HepG2 (cell line): Measurements from ENCODE around the gene MRPL51. TPM values are rescaled to one million over a fixed set of nuclear protein-coding genes. Genes with fewer than 3 reads are reported as not detected.

Experiments used
- ARID3A ChIP-seq: IDR thresholded peaks from 2 replicates; pipeline ENCODE4 v1.6.1; 2012; ENCODE audit warnings: low read depth, low read length, improper control_type of control experiment
- ATF1 ChIP-seq: IDR thresholded peaks from 2 replicates; pipeline ENCODE4 v1.6.1; 2016; ENCODE audit warnings: mild to moderate bottlenecking, control low read depth
- DNMT3B ChIP-seq: conservative IDR thresholded peaks from 2 replicates; pipeline ENCODE4 v1.6.1; 2016; ENCODE audit warnings: missing biosample characterization, control low read depth
- ELF1 ChIP-seq: sonication (generic); formaldehyde crosslinking; IDR thresholded peaks from 2 replicates; pipeline ENCODE4 v1.4.0; 2020; ENCODE audit warnings: missing genetic modification reagents
- ESRRA ChIP-seq: sonication (generic); formaldehyde crosslinking; IDR thresholded peaks from 2 replicates; pipeline ENCODE4 v1.5.1; 2020; ENCODE audit warnings: mild to moderate bottlenecking, low read depth, missing genetic modification reagents
- FOSL1 ChIP-seq: sonication (generic); formaldehyde crosslinking; IDR thresholded peaks from 2 replicates; pipeline ENCODE4 v1.9.0; 2021; ENCODE audit warnings: missing genetic modification reagents, borderline replicate concordance
- KAT2B ChIP-seq: fragments of 150-350 bp; IDR thresholded peaks from 2 replicates; pipeline ENCODE4 v1.6.1; 2014; ENCODE audit warnings: low read depth, low read length, borderline replicate concordance
- SRF ChIP-seq: IDR thresholded peaks from 2 replicates; pipeline ENCODE4 v1.6.1; 2011; ENCODE audit warnings: mild to moderate bottlenecking, low read depth, low read length, moderate library complexity
- TERF1 ChIP-seq: sonication (generic); formaldehyde crosslinking; IDR thresholded peaks from 2 replicates; pipeline ENCODE4 v1.8.0; 2022; ENCODE audit warnings: mild to moderate bottlenecking, missing genetic modification reagents, moderate library complexity
- THYN1 ChIP-seq: sonication (generic); formaldehyde crosslinking; IDR thresholded peaks from 2 replicates; pipeline ENCODE4 v1.8.1; 2023; ENCODE audit warnings: low read depth, mild to moderate bottlenecking, moderate library complexity, missing genetic modification reagents, borderline replicate concordance
- WIZ ChIP-seq: sonication (generic); formaldehyde crosslinking; IDR thresholded peaks from 2 replicates; pipeline ENCODE4 v1.5.1; 2020; ENCODE audit warnings: mild to moderate bottlenecking, missing genetic modification reagents
- ZC3H13 ChIP-seq: sonication (generic); formaldehyde crosslinking; IDR thresholded peaks from 2 replicates; pipeline ENCODE4 v1.8.1; 2023; ENCODE audit warnings: mild to moderate bottlenecking, missing genetic modification reagents, moderate library complexity
- ZNF550 ChIP-seq: sonication (generic); formaldehyde crosslinking; IDR thresholded peaks from 2 replicates; pipeline ENCODE4 v1.4.0; 2020; ENCODE audit warnings: mild to moderate bottlenecking, missing genetic modification reagents, borderline replicate concordance
- ZNF589 ChIP-seq: sonication (generic); formaldehyde crosslinking; conservative IDR thresholded peaks from 2 replicates; pipeline ENCODE4 v1.8.0; 2022; ENCODE audit warnings: mild to moderate bottlenecking, moderate library complexity, missing genetic modification reagents
- ZNF704 ChIP-seq: sonication (generic); formaldehyde crosslinking; IDR thresholded peaks from 2 replicates; pipeline ENCODE4 v1.8.1; 2023; ENCODE audit warnings: mild to moderate bottlenecking, inconsistent platforms, moderate library complexity, missing genetic modification reagents, borderline replicate concordance
- polyA plus RNA-seq, 8 experiments: library from polyadenylated mRNA; depleted of rRNA in 3 of 8; stranded (reverse) in 7 of 8; unstranded in 1 of 8; fragments of >200 nt; fragmentation: Illumina TruSeq in 4 of 8; extraction: Trizol in 4 of 8; gene quantifications; 2 replicates each; pipeline versions ENCODE4 v1.2.1 to v1.2.3, GENCODE V29; 2011 to 2016; ENCODE audit warnings: low read depth in 4 of 8, missing spikeins in 1 of 8, mixed read lengths in 1 of 8; ENCODE audit not compliant: insufficient read depth in 1 of 8
- total RNA-seq, 5 experiments: library from RNA; depleted of rRNA; stranded (reverse); fragments of >200 nt; fragmentation: Illumina TruSeq; extraction: Trizol; gene quantifications; 2 replicates each; pipeline ENCODE4 v1.2.3, GENCODE V29; 2016; ENCODE audit warnings: low read depth in 1 of 5
- TF ChIP-seq, protein P1 (sequence below), 2 experiments: sonication (generic) in 1 of 2; formaldehyde crosslinking in 1 of 2; IDR thresholded peaks; 2 replicates each; pipeline versions ENCODE4 v1.6.1 to v1.9.0; 2014 to 2022; ENCODE audit warnings: antibody characterized with exemption in 1 of 2, borderline replicate concordance in 1 of 2, inconsistent platforms in 1 of 2, low read depth in 1 of 2, missing genetic modification reagents in 1 of 2
- TF ChIP-seq, protein P2 (sequence below): sonication (generic); formaldehyde crosslinking; IDR thresholded peaks from 2 replicates; pipeline ENCODE4 v1.4.0; 2020; ENCODE audit warnings: mild to moderate bottlenecking, missing genetic modification reagents, borderline replicate concordance

MRPL51 gene
- total and polyA plus RNA-seq, 2 of the 13 experiments (the other 11 are each of a cell fraction or from before 2014, with no cell fraction given): 64.8 to 278 TPM

DNA sequence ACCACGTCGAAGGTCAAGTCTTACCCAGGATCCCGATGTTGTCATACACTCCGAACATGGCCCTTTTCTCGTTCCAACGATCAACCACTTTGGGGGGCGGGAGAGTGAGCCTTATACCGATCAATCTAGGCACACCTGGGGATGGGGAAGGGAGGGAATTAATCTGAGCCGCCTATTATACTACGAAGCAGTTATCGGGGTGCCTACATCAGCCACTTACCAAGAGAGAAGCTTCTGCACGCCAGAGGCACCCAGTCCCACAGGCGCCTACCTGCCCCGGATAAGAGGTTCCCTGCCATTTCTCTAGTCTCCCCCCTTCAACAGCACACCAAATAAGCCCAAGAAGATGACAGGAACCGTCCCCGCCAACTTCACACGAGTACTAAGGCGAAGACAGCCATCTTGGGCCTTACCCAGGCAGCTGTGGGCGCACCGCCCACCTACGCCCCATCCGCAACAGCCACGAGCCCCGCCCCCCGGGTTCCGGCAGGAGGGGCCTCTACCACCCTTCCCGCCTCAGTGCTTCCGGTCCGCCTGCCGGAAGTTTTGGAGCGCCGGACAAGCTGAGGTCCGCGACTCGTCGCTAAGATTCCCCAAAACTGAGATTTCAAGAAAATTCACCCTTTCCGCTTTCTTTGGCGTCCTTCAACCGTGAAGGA is at the start of gene MRPL51 (continued):
- TF ChIP-seq TERF1 (no peak), SRF (no peak), ARID3A (no peak), ZC3H13 (CRISPR knock-in tag) (no peak), ZNF589 (CRISPR knock-in tag) (no peak), ESRRA (CRISPR knock-in tag) (no peak), FOSL1 (CRISPR knock-in tag) (no peak), ZNF550 (CRISPR knock-in tag) (no peak), WIZ (CRISPR knock-in tag) (no peak), THYN1 (CRISPR knock-in tag) (no peak), ATF1 (0 out of 2 replicates have a peak, but pooled peaks have one; percentile 41), ELF1 (peak; percentile 88), DNMT3B (CRISPR knock-in tag) (0 out of 2 replicates have a peak, but pooled peaks have one; percentile 43), ZNF704 (CRISPR knock-in tag) (no peak), KAT2B (no peak)
- TF ChIP-seq, protein P1, sequence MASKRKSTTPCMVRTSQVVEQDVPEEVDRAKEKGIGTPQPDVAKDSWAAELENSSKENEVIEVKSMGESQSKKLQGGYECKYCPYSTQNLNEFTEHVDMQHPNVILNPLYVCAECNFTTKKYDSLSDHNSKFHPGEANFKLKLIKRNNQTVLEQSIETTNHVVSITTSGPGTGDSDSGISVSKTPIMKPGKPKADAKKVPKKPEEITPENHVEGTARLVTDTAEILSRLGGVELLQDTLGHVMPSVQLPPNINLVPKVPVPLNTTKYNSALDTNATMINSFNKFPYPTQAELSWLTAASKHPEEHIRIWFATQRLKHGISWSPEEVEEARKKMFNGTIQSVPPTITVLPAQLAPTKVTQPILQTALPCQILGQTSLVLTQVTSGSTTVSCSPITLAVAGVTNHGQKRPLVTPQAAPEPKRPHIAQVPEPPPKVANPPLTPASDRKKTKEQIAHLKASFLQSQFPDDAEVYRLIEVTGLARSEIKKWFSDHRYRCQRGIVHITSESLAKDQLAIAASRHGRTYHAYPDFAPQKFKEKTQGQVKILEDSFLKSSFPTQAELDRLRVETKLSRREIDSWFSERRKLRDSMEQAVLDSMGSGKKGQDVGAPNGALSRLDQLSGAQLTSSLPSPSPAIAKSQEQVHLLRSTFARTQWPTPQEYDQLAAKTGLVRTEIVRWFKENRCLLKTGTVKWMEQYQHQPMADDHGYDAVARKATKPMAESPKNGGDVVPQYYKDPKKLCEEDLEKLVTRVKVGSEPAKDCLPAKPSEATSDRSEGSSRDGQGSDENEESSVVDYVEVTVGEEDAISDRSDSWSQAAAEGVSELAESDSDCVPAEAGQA (IDR thresholded peaks at IDR 0.05; ENCODE audit: low read depth): peak; percentile 45; the same call in 1 of the 2 replicates
- TF ChIP-seq, protein P1 (CRISPR knock-in tag; IDR thresholded peaks at IDR 0.05; ENCODE audit: borderline replicate concordance): no peak
- TF ChIP-seq, protein P2, sequence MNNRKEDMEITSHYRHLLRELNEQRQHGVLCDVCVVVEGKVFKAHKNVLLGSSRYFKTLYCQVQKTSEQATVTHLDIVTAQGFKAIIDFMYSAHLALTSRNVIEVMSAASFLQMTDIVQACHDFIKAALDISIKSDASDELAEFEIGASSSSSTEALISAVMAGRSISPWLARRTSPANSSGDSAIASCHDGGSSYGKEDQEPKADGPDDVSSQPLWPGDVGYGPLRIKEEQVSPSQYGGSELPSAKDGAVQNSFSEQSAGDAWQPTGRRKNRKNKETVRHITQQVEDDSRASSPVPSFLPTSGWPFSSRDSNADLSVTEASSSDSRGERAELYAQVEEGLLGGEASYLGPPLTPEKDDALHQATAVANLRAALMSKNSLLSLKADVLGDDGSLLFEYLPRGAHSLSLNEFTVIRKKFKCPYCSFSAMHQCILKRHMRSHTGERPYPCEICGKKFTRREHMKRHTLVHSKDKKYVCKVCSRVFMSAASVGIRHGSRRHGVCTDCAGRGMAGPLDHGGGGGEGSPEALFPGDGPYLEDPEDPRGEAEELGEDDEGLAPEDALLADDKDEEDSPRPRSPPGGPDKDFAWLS (CRISPR knock-in tag): no peak
